Mesendoderm (in vitro differentiated cells): Measurements from ENCODE around the gene COQ8B. TPM values are rescaled to one million over a fixed set of nuclear protein-coding genes. Genes with fewer than 3 reads are reported as not detected.
"Not testable (repeated sequence)": the region's sequence is repeated elsewhere in the genome, so short reads cannot be mapped to it uniquely, and the experiment has no call there.

ENCODE experiments used
- DNase-seq: peaks from one replicate; pipeline ENCODE4 v3.0.0; 2013
- H2AK5ac ChIP-seq: 2 replicates; pipeline ENCODE4 v1.6.1; 2013; ENCODE audit warnings: low read length, inconsistent platforms
- H2BK120ac ChIP-seq: 2 replicates; pipeline ENCODE4 v1.6.1; 2013; ENCODE audit warnings: low read depth, mild to moderate bottlenecking, low read length, moderate library complexity, mixed read lengths
- H2BK15ac ChIP-seq: replicated peaks from 2 replicates; pipeline ENCODE4 v1.6.1; 2013; ENCODE audit warnings: low read depth, mild to moderate bottlenecking, moderate library complexity
- H2BK5ac ChIP-seq: 2 replicates; pipeline ENCODE4 v1.6.1; 2013; ENCODE audit warnings: low read length, inconsistent platforms
- H3K18ac ChIP-seq: 2 replicates; pipeline ENCODE4 v1.6.1; 2013; ENCODE audit warnings: mild to moderate bottlenecking, low read length, mixed read lengths
- H3K23ac ChIP-seq: one replicate; pipeline ENCODE4 v1.6.1; 2013; ENCODE audit warnings: low read length
- H3K27ac ChIP-seq: 2 replicates; pipeline ENCODE4 v1.5.1; 2013; ENCODE audit warnings: low read depth, mild to moderate bottlenecking, inconsistent platforms, low read length, moderate library complexity
- H3K27me3 ChIP-seq: 2 replicates; pipeline ENCODE4 v1.6.1; 2013; ENCODE audit warnings: low read length, control low read depth, mild to moderate bottlenecking, inconsistent platforms; ENCODE audit not compliant: insufficient read depth, poor library complexity
- H3K36me3 ChIP-seq: 2 replicates; pipeline ENCODE4 v1.6.1; 2013; ENCODE audit warnings: low read length, inconsistent platforms; ENCODE audit not compliant: control insufficient read depth, insufficient read depth
- H3K4ac ChIP-seq: one replicate; pipeline ENCODE4 v1.6.1; 2013; ENCODE audit warnings: low read depth, mild to moderate bottlenecking, low read length, moderate library complexity
- H3K4me1 ChIP-seq: 2 replicates; pipeline ENCODE4 v1.6.1; 2013; ENCODE audit warnings: low read depth, low read length, inconsistent platforms; ENCODE audit not compliant: control insufficient read depth
- H3K4me2 ChIP-seq: 2 replicates; pipeline ENCODE4 v1.6.1; 2013; ENCODE audit warnings: low read length
- H3K4me3 ChIP-seq: 2 replicates; pipeline ENCODE4 v1.5.1; 2013; ENCODE audit warnings: mild to moderate bottlenecking, low read length
- H3K56ac ChIP-seq: one replicate; pipeline ENCODE4 v1.6.1; 2013; ENCODE audit warnings: low read length
- H3K79me1 ChIP-seq: 2 replicates; pipeline ENCODE4 v1.6.1; 2013; ENCODE audit warnings: low read length, inconsistent platforms
- H3K79me2 ChIP-seq: 2 replicates; pipeline ENCODE4 v1.6.1; 2013; ENCODE audit warnings: mild to moderate bottlenecking, low read length; ENCODE audit not compliant: control insufficient read depth, insufficient read depth
- H3K9ac ChIP-seq: 2 replicates; pipeline ENCODE4 v1.6.1; 2013; ENCODE audit warnings: low read length, inconsistent platforms
- H4K5ac ChIP-seq: one replicate; pipeline ENCODE4 v1.6.1; 2013; ENCODE audit warnings: low read length
- H4K8ac ChIP-seq: one replicate; pipeline ENCODE4 v1.6.1; 2013; ENCODE audit warnings: low read depth, mild to moderate bottlenecking, control low read depth, low read length, moderate library complexity
- WGBS: extraction: QIAGEN DNeasy Blood & Tissue Kit; methylation state at CpG from one replicate; pipeline ENCODE4 v1.1.7; 2013; ENCODE audit warnings: low lambda C conversion rate, missing lambda C conversion rate; ENCODE audit not compliant: insufficient coverage; ENCODE audit errors: extremely low coverage; 5-methylcytosine and 5-hydroxymethylcytosine counted together
- polyA plus RNA-seq, 2 experiments: library from polyadenylated mRNA; stranded (reverse); fragments of 200-250 nt; gene quantifications; one replicate each; pipeline ENCODE4 v1.2.3, GENCODE V29; 2013

Gene COQ8B
- 10.3 TPM for polyA plus RNA-seq (2013, experiment 1 of 2)
- 11.1 TPM for polyA plus RNA-seq (2013, experiment 2 of 2)

DNA sequence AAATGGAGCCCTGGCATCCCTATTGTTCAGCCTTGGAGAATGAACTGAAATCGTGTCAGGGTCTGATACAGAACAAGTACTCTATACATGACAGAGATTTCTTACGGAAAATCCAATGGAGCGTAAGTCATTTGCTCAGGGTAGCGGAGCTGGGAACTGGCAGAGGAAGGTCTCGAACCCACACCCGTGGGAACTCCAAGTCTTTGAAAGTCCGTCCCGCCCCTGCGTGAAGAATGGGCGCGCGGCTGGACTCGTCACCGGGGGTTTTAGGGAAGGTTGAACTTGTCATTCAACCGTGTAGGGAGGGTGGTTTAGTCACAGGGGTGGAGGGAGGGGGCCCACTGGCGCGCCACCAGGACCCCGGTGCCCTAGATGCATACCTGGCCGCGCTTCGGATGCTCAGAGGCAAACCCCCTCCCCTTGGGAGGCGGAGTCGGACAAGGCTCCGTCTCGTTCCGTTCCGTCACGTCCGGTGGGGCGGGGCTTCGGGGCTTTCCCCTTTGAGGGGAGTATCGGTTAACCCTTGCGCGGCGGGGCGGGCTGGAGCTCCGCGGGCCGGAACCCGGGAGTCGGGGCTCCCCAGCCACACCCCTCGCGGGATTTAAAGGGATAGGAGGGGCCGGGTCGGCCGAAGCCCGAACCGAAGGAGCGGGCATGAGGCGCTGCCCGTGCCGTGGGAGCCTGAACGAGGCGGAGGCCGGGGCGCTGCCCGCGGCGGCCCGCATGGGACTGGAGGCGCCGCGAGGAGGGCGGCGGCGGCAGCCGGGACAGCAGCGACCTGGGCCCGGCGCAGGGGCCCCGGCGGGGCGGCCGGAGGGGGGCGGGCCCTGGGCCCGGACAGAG lies at the start of gene COQ8B, which contains the start of gene ITPKC:
Gene COQ8B, minus strand, starts transcription at position 405 of the 843 bp plus-strand sequence. CDS start 2,254 bp downstream, outside the sequence.
Gene ITPKC, plus strand, starts transcription at position 631 of the 843 bp plus-strand sequence. Its CDS starts 24 bp downstream, at position 655.
- Histone ChIP-seq H2BK15ac (no peak within 1 kb of the TSS), H3K4me2 (peak within 1 kb of the TSS; percentile 79), H2AK5ac (peak within 1 kb of the TSS; percentile 4), H3K79me2 (peaks cover 17% of the 10 kb centered on the region), H2BK5ac (peak within 1 kb of the TSS; percentile 50), H3K27me3 (no peaks in the 10 kb centered on the region), H3K56ac (peak within 1 kb of the TSS; percentile 96), H3K18ac (peak within 1 kb of the TSS; percentile 77), H3K36me3 (no peaks in the 10 kb centered on the region), H4K8ac (peak within 1 kb of the TSS; percentile 29), H3K4ac (peak within 1 kb of the TSS; percentile 83), H3K4me1 (peaks cover 6% of the 10 kb centered on the region), H3K4me3 (peak within 1 kb of the TSS; percentile 89), H2BK120ac (no peak within 1 kb of the TSS), H3K27ac (peak within 1 kb of the TSS; percentile 71), H3K9ac (peak within 1 kb of the TSS; percentile 87), H3K79me1 (peaks cover 10% of the 10 kb centered on the region), H3K23ac (peak within 1 kb of the TSS; percentile 29), H4K5ac (no peak within 1 kb of the TSS)
- WGBS, result no CpG with 5 or more reads among the region's 76 CpGs
- peak; percentile 99 for DNase-seq

GRCh38 chr19:40766385-40766784 lies 49.7 kb upstream of the COQ8B start:
- not testable (repeated sequence) for H2BK15ac ChIP-seq, H3K79me1 ChIP-seq, H3K79me2 ChIP-seq, H4K8ac ChIP-seq, H2BK120ac ChIP-seq, H3K23ac ChIP-seq, H3K4me2 ChIP-seq, H3K18ac ChIP-seq, H3K4me1 ChIP-seq, H2AK5ac ChIP-seq, H2BK5ac ChIP-seq, H3K27me3 ChIP-seq, H3K4ac ChIP-seq, DNase-seq, H3K56ac ChIP-seq, H4K5ac ChIP-seq, H3K27ac ChIP-seq, H3K4me3 ChIP-seq, H3K9ac ChIP-seq
- H3K36me3 ChIP-seq, result peaks cover 33% of the 10 kb centered on the region
- no CpG with 5 or more reads among the region's 13 CpGs for WGBS

DNA sequence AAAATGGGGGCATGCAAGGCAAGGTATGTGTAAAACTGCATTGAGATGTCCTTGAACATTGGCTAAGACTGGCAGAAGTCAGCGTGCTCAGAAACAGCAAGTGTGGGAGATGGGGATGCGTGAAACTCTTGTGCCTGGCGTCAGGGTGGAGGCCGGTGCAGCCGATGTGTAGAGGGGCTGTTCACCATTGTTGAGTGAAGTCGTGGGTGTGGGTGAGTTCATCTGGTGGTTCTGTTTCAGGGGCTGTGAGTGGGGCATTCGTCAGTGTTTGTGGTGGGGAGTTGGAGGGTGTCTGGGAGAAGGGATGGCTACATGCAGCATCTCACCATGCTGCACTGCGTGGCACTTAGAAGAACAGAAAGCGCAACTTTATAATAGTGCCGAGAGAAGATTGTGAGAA lies 47.3 kb upstream of the COQ8B start:
- Histone ChIP-seq H3K79me2 (peaks cover 4% of the 10 kb centered on the region), H3K4me2 (no peak overlapping the region), H3K27ac (no peak overlapping the region), H3K4ac (no peak overlapping the region), H4K8ac (no peak overlapping the region), H3K56ac (no peak overlapping the region), H3K4me1 (no peaks in the 10 kb centered on the region), H2AK5ac (no peak overlapping the region), H3K4me3 (no peak overlapping the region), H3K27me3 (no peaks in the 10 kb centered on the region), H3K79me1 (peaks cover 5% of the 10 kb centered on the region), H3K9ac (no peak overlapping the region), H2BK5ac (no peak overlapping the region), H3K23ac (no peak overlapping the region), H2BK15ac (no peak overlapping the region), H3K18ac (no peak overlapping the region), H2BK120ac (no peak overlapping the region), H4K5ac (no peak overlapping the region), H3K36me3 (peaks cover 43% of the 10 kb centered on the region)
- no peak for DNase-seq
- WGBS, result no CpG with 5 or more reads among the region's 10 CpGs

DNA sequence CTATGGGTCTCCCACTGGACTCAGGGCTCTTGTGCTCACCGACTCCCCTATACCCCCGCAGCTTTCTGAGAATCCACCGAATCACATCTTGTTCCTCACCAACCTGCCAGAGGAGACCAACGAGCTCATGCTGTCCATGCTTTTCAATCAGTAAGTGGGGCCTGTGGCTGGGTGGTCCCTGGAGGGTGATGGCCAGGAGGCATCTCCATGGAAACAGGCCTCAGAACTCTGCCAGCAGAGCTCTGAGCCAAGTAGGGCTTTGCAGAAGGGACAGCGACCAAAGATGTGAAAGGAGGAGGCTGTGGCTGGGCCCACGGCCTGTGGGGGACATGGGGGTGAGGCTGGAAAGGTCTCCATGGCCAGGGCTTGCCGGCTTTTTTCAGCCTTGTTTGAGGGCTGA lies 46.8 kb upstream of the COQ8B start:
- Histone ChIP-seq H3K27ac (no peak overlapping the region), H3K36me3 (peaks cover 43% of the 10 kb centered on the region), H3K4ac (no peak overlapping the region), H2BK15ac (no peak overlapping the region), H3K9ac (no peak overlapping the region), H3K4me3 (no peak overlapping the region), H3K4me2 (no peak overlapping the region), H4K5ac (no peak overlapping the region), H2AK5ac (no peak overlapping the region), H3K23ac (no peak overlapping the region), H3K18ac (no peak overlapping the region), H3K27me3 (no peaks in the 10 kb centered on the region), H2BK120ac (no peak overlapping the region), H3K79me2 (peaks cover 4% of the 10 kb centered on the region), H3K56ac (no peak overlapping the region), H4K8ac (no peak overlapping the region), H3K79me1 (peaks cover 5% of the 10 kb centered on the region), H3K4me1 (no peaks in the 10 kb centered on the region), H2BK5ac (no peak overlapping the region)
- DNase-seq, result no peak
- WGBS, result no CpG with 5 or more reads among the region's 7 CpGs

DNA sequence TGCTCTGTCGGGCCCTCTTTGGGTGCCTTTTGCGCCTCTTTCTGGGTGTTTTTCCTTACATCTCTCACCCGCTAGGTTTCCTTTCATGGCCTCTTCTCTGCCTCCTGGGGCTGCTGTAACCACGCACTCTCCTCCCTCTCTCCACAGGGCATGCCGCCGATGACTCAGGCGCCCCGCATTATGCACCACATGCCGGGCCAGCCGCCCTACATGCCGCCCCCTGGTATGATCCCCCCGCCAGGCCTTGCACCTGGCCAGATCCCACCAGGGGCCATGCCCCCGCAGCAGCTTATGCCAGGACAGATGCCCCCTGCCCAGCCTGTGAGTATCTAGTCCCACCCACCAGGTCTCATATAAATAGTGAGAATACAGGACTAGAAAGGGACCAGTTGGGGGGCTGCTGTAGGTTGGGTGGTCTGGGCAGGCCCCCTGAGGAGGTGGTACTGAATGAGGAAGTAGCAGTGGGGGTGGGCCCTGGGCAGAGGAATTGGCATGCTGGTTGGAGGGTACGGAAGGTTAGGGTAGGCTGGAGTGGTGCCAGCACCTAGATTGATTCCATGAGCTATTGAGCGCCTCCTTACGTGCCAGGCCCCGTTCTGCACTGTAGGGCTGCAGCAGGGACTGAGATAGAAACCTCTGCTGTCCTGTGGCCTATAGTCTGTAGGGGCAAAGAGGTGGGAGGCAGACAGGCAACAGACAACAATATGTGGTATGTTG lies 46.2 kb upstream of the COQ8B start:
- Histone ChIP-seq H4K5ac (no peak overlapping the region), H3K4ac (no peak overlapping the region), H3K36me3 (peaks cover 45% of the 10 kb centered on the region), H3K4me3 (no peak overlapping the region), H3K27me3 (no peaks in the 10 kb centered on the region), H3K23ac (no peak overlapping the region), H3K79me1 (peaks cover 7% of the 10 kb centered on the region), H2BK120ac (no peak overlapping the region), H3K27ac (no peak overlapping the region), H2AK5ac (no peak overlapping the region), H3K18ac (no peak overlapping the region), H2BK5ac (no peak overlapping the region), H4K8ac (no peak overlapping the region), H3K9ac (no peak overlapping the region), H2BK15ac (no peak overlapping the region), H3K79me2 (peaks cover 6% of the 10 kb centered on the region), H3K56ac (no peak overlapping the region), H3K4me2 (no peak overlapping the region), H3K4me1 (no peaks in the 10 kb centered on the region)
- DNase-seq, result no peak
- WGBS, result no CpG with 5 or more reads among the region's 17 CpGs
